Stromal cell of bone marrow (primary cell): ENCODE results near the gene RAB40B.
"Not testable (repeated sequence)": the region's sequence is repeated elsewhere in the genome, so short reads cannot be mapped to it uniquely, and the experiment has no call there.

ENCODE experiments used
- DNase-seq: peaks from one replicate; pipeline ENCODE4 v3.0.0-alpha.2; 2012; ENCODE audit warnings: low read depth

Gene RAB40B

GRCh38 chr17:82668024-82668630 lies 30.4 kb downstream of the RAB40B start:
- DNase-seq = no peak

DNA sequence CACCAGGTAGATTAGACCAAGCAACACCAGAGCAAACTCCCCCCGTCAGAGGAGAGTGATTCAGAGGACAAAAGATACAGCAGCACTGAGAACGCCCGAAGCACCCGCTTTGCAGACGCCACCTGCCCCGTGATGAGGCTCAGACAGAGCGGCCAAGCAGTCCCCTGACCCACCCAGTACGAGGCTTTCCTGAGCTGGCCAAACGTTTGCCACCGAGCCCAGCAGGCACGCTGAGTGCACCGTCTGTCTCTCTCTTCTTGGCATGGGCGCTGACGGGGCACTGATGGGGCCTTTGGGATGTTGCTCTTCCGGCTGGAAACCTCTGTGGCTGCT lies 30.9 kb downstream of the RAB40B start:
- DNase-seq = no peak

DNA sequence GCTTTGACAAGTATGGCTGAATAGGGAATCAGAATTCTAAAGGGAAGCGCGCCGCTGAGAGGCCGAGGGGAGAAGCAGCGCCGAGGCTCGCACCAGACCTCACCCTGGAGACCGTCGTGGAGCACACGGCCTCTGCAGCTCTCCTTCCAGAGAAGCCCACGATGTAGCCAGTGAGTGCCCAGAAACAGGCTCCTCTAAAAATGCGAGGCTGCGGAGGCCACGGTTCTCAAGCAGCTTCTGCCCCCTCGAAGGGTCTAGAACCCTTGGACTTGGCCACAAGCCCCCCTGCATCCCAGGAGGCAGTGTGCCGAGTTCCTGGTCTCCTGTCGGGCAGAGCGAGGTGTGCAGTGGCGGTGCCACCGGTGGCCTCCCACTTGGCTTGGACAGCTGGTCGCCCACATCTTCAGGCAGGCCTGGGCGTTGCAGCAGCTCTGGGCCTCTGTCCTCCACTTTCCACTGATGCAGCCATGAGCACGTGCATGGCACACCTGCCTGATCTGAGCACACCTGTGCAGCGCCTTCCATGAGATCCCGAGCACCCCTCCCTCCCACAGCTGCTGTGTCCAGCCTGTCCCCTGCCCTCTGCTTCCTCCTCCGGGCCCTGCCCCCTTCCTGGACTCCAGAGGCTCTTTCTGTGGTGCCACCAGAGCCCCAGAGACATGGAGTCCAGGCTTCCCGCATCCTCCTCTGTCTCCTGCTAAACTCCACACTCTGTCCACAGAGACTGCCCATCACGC lies 31.4 kb downstream of the RAB40B start:
- DNase-seq = no peak

DNA sequence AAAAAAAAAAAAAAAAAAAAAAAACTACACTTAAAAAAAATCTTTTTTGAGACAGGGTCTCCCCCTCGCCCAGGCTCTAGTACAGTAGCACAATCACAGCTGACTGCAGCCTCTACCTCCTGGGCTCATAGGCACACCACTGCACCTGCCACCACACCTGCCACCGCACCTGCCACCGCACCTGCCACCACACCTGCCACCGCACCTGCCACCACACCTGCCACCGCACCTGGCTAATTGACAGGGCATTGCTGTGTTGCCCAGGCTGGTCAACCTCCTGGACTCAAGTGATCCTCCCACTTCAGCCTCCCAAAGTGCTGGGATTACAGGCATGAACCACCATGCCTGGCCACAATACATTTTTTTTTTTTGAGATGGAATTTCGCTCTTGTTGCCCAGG lies 32.6 kb downstream of the RAB40B start:
- DNase-seq = no peak

GRCh38 chr17:82665217-82665616 lies 33.3 kb downstream of the RAB40B start:
- DNase-seq = no peak

GRCh38 chr17:82664701-82665182 lies 33.8 kb downstream of the RAB40B start:
- no peak for DNase-seq

DNA sequence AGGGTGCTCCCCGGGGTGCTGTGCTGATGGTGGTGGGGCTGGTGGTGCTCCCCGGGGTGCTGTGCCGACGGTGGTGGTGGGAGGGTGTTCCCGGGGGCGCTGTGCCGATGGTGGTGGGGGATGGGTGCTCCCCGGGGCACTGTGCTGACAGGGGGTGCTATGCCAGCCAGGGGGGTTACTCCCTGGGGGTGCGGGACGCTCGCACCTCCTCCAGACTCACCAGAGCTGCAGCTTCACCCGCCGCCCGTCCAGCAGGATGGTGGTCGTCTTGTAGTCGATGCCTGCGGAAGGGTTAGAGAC lies 34.3 kb downstream of the RAB40B start:
- DNase-seq = no peak

DNA sequence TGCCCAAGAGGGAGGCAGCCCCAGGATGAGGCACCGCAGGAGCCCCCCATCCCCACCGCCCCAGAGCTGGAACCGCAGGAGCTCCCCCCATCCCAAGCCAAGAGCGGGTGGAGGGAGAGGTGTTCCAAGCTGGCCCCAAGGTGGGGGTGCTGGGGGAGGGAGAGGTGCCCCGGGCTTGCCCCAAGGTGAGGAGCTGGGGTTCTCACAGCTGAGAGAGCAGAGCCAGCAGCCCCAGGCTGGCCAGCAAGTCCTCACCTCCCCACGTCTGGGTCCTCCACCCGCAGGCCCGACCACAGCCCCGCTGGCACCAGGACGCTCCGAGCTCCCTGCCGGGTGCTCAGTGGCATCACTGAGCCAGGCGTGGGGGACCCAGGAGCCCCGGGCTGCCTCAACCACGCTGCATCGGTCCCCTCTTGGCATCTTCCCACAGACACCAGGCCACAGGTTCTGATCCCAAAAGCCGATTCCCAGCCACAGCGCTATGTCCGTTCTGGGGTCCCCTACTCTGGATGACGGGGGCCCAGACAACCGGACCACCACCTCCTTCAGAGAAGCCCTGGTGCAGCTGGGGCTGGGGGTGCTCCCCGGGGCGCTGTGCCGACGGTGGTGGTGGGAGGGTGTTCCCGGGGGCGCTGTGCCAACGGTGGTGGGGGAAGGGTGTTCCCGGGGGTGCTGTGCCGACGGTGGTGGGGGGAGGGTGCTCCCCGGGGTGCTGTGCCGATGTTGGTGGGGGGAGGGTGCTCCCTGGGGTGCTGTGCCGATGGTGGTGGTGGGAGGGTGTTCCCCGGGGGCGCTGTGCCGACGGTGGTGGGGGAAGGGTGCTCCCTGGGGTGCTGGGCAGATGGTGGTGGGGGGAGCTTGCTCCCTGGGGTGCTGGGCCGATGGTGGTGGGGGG lies 34.9 kb downstream of the RAB40B start:
- no peak for DNase-seq

DNA sequence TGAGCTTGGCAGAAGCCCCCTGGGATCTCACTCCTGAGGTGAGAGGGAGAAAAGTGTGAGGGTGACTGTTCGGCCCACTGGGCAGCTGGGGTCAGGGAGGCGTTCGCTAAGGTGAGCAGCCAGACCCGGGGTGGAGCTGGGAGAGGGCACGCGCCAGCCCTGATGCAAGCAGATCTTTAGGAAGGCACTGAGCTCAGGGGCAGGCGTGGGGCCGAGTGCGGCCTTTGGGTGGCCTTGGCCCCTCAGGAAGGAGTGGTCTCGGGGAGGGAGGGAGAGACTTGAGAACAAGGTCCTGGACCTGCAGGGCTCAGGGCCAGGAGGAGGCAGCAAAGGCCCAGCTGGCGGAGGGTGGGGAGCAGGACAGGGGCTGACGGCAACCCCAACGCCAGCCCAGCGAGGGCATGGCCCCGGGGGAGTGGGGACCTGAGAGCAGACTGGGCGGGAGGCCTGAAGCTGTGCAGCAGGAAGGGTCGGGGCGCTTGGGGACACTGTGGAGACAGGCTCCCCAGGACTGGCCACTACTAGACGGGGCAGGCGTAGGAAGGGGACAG lies 35.7 kb downstream of the RAB40B start:
- no peak for DNase-seq

DNA sequence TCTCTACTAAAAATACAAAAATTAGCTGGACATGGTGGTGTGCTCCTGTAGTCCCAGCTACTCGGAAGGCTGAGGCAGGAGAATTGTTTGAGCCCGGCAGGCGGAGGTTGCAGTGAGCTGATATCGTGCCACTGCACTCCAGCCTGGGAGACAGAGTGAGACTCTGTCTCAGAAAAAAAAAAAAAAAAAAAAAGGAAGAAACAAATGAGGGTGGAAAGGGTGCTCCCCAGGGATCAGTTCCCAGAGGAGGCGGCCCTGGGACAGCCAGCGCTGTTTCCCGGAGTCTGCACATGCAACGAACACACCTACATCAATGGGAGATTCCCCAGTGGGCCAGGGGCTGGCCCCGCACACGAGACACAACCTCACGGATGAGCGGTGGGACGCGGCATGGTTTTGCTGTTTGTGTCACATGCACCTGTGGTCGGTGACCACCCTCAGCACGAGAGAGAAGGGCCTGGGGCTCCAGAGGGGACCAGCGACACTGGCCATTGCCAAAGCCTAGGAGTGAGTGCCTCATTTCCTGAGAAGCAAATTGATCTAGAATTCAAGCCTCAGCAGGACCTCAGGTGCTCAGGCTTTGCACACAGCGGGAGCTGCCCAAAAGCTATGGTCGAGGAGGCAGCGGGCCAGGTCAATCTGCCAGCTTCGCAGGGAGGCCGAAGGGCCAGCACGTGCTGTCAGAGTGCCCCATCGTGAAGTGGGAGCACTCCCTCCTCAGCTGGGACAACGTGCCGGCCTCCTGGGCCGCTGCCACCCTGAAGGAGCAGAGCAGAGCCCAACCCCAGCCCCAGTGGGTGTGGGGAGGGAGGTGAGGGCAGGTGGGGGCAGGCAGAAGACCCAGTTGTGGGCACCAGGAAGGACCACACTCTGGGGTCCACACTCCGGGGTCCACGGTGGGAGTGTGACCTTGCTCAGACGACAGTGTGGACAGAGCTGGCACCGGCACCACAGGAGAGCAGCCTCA lies 36.5 kb downstream of the RAB40B start:
- DNase-seq = no peak

GRCh38 chr17:82659886-82660285 lies 38.6 kb downstream of the RAB40B start:
- no peak for DNase-seq

DNA sequence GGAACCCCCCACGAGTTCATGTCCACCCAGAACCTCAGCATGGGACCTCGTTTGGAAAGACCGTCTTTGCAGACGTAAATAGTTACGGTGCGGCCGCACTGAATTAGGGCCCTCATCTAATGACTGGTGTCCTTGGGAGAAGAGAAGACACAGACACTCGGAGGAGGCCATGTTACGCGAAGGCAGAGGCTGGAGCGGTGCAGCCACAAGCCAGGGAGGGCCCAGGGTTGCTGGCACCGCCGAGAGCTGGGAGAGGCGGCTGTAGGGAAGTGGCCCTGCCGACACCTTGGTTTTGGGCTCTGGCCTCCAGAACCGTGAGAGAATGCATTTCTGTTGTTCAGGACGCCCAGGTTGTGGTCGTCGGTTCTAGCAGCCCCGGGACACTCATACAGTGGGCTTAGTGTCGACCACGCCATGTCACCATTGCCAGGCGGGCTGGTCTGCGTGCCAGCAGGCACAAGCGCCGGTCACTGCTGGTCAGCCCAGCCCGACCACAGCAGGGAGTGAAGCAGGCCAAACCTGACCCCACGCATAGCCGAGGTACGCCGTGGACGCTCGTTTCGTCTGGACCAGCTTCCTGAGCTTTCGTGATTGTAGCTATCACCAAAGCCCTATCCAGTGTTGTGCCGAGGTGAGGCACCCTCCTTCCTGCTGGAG lies 39.6 kb downstream of the RAB40B start:
- DNase-seq = no peak

GRCh38 chr17:82658331-82658730 lies 40.2 kb downstream of the RAB40B start:
- DNase-seq = no peak

DNA sequence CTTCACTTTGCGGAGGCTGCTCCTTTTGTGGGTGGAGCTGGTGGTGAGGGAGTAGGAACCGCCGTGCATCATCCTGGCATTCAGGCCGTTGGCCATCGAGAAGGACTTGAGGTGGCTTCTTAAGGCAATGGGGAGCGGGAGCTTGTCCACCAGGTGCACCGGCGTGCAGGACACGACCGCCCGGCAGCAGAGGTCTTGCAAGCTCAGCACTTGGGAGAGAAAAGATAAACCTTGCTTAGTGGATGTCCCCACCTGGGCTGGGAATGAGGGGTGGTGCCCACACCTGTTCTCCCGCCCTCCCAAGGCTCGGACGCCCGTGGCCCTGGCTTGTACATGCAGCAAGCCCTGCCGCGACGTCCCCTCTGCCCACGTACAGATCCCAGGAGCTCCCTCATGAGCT lies 40.6 kb downstream of the RAB40B start:
- DNase-seq = no peak

- no peak for DNase-seq
Measured at GRCh38 chr17:82656266-82656665, 42.2 kb downstream of the RAB40B start.

DNA sequence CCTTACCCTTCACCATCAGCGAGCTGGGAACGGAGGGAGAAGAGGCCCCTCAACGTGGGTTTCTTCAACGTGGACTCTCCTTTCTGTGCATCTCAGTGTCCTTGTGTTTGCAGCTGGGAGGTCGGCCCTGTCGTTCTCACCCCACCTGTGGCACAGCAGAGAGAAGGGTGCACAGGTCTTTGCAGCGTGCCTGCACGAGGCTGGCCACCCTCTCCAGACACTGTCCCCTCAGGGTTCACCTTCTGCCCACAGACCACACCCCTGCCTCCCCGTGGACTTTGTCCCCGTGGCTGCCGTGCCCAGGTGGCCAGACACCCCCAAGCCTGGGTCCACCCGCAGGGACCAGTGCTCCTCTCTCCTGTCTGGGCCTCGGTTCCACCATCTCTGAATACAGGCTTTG lies 43.0 kb downstream of the RAB40B start:
- DNase-seq = no peak

GRCh38 chr17:82655038-82655479 lies 43.4 kb downstream of the RAB40B start:
- DNase-seq = no peak

- DNase-seq = not testable (repeated sequence)
Measured at GRCh38 chr17:82654611-82655010, 43.9 kb downstream of the RAB40B start.

DNA sequence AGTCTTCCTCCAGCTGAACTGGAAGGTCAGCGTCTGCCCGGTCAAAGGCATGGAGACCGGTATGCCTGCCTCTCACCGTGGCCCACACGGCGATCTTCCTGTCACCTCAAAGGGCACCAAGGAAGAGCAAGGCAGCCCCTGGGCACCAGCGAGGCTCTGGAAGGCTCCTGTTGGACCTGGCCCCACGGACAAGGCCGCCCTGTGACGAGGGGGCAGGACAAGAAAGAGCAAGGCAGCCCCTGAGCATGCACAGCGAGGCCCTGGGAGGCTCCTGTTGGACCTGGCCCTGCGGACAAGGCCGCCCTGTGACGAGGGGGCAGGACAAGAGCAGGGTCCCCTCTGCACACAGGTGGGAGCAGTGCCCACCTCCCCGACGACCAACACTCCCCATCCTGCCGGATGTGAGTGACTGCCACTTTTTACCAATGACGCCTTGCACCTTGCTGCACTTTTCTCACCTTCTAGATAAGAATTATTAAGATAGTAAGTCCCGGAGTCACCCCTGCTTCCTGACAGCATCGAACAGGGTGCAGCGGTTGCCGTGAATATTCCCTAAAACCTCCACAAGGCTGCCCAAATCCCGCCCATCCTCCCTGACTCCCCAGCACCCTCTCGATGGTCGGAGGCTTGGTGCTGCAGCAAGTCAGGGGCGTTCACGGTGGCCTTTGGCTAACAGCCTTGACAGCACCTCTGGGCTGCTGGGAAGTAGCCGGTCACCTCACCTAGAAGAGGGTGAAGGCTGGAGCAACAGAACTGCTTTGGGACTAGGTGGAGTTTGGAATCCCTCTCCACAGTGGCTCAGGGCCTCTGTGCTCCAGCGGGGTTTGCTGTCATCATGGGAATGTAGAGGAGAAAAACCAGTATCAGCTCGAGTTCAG lies 44.6 kb downstream of the RAB40B start:
- DNase-seq = no peak

GRCh38 chr17:82650723-82651122 lies 47.8 kb downstream of the RAB40B start:
- DNase-seq = no peak
